Rectal smooth muscle tissue (tissue), 1 donor: ENCODE data around the gene URAD.
"Not testable (repeated sequence)": the region's sequence is repeated elsewhere in the genome, so short reads cannot be mapped to it uniquely, and the experiment has no call there.

ENCODE experiments used
- H3K27ac ChIP-seq: one replicate; pipeline ENCODE4 v1.7.0; 2013; ENCODE audit warnings: low read depth, low read length, inconsistent platforms
- H3K27me3 ChIP-seq: one replicate; pipeline ENCODE4 v1.7.0; 2013; ENCODE audit warnings: low read length; ENCODE audit not compliant: control insufficient read depth, insufficient read depth
- H3K36me3 ChIP-seq: one replicate; pipeline ENCODE4 v1.7.0; 2013; ENCODE audit warnings: low read length; ENCODE audit not compliant: control insufficient read depth, insufficient read depth
- H3K4me1 ChIP-seq: one replicate; pipeline ENCODE4 v1.7.0; 2013; ENCODE audit warnings: low read length; ENCODE audit not compliant: control insufficient read depth, insufficient read depth
- H3K4me3 ChIP-seq: one replicate; pipeline ENCODE4 v1.7.0; 2013; ENCODE audit warnings: low read length
- H3K9ac ChIP-seq: one replicate; pipeline ENCODE4 v1.7.0; 2013; ENCODE audit warnings: low read length

Gene URAD

DNA sequence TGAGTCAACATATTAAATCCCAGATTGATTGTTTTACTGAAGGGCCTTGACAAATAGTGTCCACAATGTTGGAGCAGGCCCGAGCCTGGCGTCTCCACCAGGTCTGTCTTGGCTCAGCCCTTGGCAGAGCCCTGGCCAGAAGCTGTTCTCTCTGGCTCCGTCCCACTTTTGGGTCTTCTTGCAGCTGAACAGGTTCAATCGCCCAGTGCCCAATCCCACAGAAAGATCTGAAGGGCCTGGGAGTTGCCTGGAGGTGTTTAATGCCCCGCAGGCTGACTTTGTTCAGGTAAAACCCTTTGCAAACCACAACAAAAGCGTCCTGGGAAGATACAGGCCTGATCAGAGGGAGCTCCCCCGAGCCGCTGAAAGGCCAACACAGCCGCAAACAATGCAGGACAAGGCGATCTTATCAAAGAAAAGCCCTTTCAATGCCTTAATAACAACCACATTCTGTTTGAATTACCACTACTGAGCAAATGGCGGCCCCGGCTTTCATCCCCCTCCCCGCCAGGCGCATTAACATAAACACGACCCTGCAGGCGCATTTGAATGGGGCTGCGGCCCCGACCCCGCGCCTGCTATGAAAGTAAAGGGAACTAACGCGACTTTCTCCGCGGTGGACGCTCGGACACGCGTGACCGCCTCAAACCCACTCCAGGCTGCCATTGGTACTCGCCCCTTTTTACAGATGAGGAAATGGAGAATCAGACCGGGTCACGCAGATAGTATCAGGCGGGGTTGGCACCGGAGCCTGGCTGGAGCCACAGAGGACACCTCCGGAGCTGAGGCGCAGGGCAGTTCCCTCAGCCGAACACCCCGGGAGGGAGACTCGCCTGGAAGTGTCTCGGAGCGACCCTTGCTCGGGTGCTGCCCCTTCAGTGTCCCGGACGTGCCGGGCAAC, 22.5 kb downstream of the URAD start:
- Histone ChIP-seq H3K4me3 (peak overlapping the region; percentile 78), H3K9ac (peak overlapping the region; percentile 38), H3K27me3 (peaks cover 32% of the 10 kb centered on the region), H3K4me1 (no peaks in the 10 kb centered on the region), H3K36me3 (no peaks in the 10 kb centered on the region), H3K27ac (no peak overlapping the region)

DNA sequence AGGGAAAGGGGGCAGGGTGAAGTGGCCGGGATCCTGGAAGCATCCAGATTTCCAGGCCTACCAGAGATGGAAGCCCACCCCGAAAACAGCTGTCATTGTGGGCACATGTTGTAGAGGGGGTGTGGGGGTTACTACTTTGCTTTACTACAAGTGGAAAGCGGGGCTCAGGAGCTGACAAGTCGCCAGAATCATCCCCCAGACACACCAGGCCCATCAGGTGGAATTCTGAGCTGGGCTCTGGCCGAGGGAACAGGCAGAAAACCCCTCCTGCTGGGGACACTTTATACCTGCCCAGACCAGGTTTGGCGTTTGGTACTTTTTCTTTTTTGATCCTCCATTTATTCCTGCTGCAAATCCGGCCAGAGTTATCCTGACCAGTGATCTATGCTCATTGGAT, 23.2 kb downstream of the URAD start:
- H3K27ac ChIP-seq = no peak overlapping the region
- peak overlapping the region; percentile 78 for H3K4me3 ChIP-seq
- H3K9ac ChIP-seq = peak overlapping the region; percentile 17
- peaks cover 33% of the 10 kb centered on the region for H3K27me3 ChIP-seq
- no peaks in the 10 kb centered on the region for H3K4me1 ChIP-seq
- no peaks in the 10 kb centered on the region for H3K36me3 ChIP-seq

DNA sequence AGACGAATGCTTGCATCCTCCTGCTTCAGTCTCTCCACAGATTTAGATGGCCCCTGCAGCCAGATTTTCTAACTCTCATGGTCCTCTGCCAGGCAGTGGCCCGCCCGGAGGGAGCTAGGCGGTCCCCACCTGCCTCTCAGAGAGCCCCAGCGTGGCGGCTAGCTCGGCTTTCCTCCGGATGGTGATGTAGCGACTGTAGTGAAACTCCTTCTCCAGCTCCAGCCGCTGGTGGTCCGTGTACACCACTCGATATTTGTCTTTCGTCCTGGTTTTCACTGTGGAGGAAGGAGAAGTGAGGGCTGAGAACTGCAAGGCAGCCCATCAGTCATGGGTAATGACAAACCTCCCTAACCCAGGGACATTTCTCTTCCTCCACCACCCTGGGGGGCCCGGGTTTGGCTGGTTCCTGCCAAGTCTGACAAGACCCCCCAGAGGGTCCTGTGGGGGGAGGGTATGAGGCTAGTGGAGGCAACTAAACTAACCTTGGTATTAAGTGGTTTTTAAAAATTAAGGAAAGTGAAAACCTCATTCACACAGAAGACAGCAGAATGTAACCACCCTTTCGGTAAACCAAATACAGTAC, 23.7 kb downstream of the URAD start:
- peaks cover 36% of the 10 kb centered on the region for H3K27me3 ChIP-seq
- no peaks in the 10 kb centered on the region for H3K4me1 ChIP-seq
- H3K36me3 ChIP-seq = no peaks in the 10 kb centered on the region
- peak overlapping the region; percentile 78 for H3K4me3 ChIP-seq
- no peak overlapping the region for H3K27ac ChIP-seq
- no peak overlapping the region for H3K9ac ChIP-seq

DNA sequence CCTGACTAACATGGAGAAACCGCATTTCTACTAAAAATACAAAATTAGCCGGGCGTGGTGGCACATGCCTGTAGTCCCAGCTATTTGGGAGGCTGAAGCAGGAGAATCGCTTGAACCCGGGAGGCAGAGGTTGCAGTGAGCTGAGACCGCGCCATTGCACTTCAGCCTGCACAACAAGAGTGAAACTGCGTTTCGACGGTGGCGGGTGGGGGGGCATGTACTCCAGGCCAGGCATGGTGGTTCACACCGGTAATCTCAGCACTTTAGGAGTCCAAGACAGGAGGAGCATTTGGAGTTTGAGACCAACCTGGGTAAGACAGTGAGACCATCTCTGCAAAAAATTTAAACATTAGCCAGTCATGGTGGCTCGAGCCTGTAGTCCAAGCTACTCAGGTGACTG, 24.3 kb downstream of the URAD start:
- H3K4me3 ChIP-seq = peak overlapping the region; percentile 78
- not testable (repeated sequence) for H3K27ac ChIP-seq, H3K36me3 ChIP-seq, H3K4me1 ChIP-seq, H3K9ac ChIP-seq
- H3K27me3 ChIP-seq = peaks cover 32% of the 10 kb centered on the region

DNA sequence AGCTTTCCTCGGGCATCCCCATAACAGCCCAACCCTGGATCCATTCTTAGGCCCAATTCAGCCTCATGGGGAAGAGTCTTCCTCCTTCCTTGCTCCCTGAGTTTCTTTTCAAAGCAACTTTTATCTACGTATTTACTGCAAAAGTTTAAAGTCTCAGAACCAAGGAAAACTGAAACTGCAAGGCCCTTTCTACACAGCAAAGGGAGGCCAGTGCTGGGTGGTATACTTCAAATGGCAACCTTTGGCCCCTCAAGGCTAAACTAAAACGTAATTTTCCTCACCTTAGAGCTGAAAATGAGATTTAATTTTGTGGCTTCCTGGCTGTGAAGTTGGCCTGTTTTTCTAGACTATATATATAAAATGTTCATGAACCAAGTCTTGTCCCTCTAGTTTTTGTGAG, 25.0 kb downstream of the URAD start:
- no peak overlapping the region for H3K27ac ChIP-seq
- H3K27me3 ChIP-seq = peaks cover 28% of the 10 kb centered on the region
- H3K9ac ChIP-seq = no peak overlapping the region
- no peaks in the 10 kb centered on the region for H3K4me1 ChIP-seq
- H3K36me3 ChIP-seq = no peaks in the 10 kb centered on the region
- H3K4me3 ChIP-seq = no peak overlapping the region

DNA sequence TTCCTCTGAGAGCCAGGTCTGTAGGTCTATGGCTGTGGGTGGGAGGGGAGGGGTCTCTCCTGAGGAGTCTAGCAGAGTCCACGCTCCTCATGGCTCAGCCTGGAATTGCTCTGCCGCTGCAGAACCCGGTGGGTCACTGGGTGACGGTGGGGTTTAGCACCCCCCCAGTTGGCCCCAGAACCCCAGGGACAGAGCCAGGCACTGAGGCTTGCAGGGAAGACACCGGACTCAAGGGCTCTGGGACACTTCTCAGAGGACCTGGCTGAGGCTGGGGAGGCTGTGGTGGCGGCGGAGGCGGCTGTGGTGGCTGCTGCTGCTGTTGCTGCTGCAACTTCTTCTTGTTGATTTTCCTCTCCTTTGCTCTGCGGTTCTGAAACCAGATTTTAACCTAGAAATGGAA, 25.5 kb downstream of the URAD start:
- Histone ChIP-seq H3K36me3 (no peaks in the 10 kb centered on the region), H3K27me3 (peaks cover 25% of the 10 kb centered on the region), H3K4me1 (no peaks in the 10 kb centered on the region), H3K4me3 (no peak overlapping the region), H3K27ac (no peak overlapping the region), H3K9ac (no peak overlapping the region)

DNA sequence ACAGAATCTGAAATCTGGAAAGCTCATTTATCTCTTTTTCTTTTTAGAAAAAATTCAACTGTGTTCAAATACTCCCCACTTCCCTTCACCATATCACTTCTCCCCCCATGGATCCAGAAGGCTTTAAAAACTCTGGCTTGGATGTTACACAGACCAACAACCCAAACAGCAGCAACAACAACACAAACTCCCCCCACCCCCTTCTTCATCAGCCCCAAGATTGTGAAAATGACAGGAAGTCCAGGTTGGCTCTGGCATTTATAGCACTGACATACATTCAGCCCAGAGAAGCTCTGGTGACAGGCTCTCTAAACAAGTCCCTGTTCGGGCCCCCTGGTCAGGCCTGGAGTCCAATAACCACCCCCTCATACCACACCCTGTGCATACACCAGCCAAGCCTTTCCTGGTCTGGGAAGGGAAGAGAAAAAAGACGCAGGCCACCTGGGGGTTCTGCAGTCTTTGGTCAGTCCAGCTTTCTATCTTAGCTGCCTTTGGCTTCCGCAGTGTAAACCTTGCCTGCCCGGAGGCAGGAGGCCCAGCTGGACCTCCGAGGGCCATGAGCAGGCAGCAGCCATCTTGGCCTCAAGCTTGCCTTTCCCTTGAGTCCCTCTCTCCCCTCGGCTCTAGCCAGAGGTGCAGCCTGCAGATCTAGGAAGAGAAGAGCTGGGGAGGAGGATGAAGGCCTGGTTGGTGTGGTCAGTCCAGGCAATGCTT, 26.2 kb downstream of the URAD start:
- Histone ChIP-seq H3K27me3 (peaks cover 23% of the 10 kb centered on the region), H3K9ac (no peak overlapping the region), H3K27ac (no peak overlapping the region), H3K4me1 (no peaks in the 10 kb centered on the region), H3K36me3 (no peaks in the 10 kb centered on the region), H3K4me3 (no peak overlapping the region)

DNA sequence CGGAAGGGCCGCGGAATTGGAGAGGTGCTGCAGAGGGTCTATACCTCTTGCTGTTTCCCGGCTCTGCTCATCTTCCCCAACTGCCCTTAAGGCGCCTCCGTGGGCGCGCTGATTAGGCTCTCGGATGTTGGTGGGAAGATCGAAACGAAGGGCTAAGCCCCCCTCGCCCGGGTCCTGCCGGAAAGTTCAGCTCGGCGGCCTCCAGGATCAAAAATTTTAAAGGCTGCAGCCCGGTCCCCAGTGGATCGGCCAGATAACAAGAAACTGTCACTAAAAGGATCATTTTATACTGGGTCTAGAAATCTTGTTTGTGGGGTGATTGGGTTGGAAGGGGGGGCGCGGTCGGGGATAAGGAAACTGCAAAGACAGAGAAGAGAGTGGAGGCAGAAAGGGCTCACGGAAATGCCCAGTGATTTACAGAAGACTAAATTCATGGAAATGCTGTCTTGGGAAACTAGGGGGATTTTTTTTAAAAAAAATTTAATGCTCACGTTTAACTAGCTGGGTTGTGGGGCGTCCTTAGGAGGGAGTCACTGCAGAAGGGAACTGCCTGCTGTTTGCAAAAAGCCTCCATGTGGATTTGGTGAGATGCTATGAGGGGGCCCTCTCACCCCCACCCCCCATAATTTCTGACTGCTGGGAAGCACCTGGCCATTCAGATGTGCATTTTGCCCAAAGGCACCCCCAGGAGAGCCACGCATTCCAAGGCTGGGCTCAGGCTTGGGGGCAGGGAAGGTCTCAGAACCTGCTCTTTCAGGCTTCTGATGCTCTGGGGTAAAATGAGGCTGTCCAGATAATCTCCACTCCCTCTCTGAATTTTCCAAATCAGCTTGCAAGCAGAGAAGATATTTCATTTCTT, 27.0 kb downstream of the URAD start:
- no peaks in the 10 kb centered on the region for H3K4me1 ChIP-seq
- no peak overlapping the region for H3K27ac ChIP-seq
- H3K36me3 ChIP-seq = no peaks in the 10 kb centered on the region
- peak overlapping the region; percentile 43 for H3K9ac ChIP-seq
- peak overlapping the region; percentile 34 for H3K4me3 ChIP-seq
- H3K27me3 ChIP-seq = peaks cover 22% of the 10 kb centered on the region

DNA sequence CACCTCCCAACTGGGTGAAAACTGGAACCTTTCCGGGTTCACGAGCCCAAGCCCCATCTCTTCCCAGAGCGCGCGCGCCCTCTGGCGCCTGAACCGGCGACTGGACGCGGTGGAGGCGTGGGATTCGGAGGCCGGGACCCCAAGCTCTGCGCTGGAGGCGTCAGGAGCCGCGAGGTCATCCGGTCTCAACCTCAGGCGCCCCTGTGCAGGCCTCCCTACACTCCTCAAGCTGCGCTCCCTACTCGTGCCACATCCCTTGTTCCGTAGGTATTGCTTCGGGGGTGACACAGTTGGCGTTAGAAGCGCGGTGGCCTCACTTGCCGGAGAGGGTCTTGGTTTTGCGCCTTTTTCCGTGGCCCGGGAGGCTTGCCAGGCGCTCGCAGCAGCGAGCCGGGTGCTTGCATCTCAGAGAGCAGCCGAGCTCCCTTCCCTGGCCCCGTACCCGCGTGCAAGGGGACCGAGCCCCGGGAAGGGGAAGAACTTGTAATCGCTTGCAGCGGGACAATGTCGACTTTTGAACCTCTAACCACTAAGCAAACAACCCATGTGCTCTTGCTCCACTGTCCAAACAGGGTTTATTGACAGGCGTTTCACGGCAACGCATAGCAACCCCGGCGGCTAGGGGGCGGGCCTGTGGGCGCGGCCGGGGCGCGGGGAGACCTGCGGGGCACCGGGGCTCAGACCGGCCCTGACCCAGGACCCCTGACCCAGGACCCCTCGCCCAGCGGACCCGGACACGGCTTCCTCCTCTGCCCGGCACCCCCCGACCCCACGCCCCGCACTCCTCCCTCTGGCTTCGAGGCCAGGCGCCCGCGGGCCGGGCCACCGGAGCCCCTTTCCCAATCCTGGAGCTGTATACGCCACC, 27.9 kb downstream of the URAD start:
- H3K4me1 ChIP-seq = no peaks in the 10 kb centered on the region
- H3K27ac ChIP-seq = no peak overlapping the region

DNA sequence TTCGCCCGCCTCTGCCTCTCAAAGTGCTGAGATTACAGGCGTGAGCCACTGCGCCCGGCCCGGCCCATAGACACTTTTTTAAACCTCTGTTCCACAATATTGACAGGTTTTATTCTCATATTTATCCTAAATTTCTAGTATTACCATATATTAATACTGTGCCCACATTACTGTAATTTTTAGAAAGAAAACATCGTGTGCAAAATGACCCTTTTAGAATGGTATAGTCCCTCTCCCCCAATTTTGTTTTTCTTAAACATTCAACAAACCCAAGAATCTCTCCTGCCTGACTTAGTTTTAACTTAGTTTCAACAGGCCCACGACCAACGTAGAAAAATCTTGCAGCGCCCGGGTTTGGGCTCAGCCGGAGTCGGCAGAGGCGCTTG, 28.5 kb downstream of the URAD start:
- Histone ChIP-seq H3K4me1 (no peaks in the 10 kb centered on the region), H3K27me3 (peaks cover 13% of the 10 kb centered on the region), H3K4me3 (peak overlapping the region; percentile 53), H3K27ac (no peak overlapping the region), H3K36me3 (no peaks in the 10 kb centered on the region), H3K9ac (no peak overlapping the region)

More for the DNA sequence above, 27.9 kb downstream of the URAD start:
- Histone ChIP-seq H3K9ac (peak overlapping the region; percentile 43), H3K4me3 (peak overlapping the region; percentile 53), H3K27me3 (peaks cover 18% of the 10 kb centered on the region), H3K36me3 (no peaks in the 10 kb centered on the region)

DNA sequence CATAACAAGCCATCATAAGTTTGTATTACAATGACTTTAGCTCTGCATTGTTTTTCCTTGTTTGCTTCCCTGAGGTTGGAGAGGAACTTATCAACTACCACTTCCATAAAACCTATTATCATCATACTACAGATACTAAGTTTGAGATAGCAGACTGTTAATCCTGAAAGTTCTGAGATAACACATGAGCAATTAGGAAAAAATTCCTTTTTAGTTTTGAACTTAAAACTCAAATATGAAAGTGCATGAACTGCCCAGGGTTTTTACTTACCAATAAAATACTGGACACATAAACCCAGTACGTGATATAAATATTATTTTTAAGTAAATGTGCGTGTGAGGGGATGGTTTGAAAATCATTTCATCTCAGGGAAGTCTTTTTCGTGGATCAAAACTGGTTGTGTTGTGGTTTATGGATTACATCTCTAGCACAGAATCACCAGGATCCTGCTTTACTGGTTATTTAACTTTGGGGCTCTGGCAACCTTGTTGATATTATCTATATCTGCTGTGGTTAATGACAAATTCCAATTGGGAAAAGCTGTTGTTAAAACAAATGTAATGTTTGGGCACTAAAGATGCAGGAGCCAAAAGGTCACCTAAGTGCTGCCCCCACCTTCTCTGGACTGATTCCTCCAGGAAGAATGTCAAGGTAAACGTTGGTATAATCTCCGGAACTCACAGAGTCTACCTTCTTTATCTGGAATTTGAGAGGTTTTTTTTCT, 31.8 kb downstream of the URAD start:
- no peak overlapping the region for H3K27ac ChIP-seq
- no peak overlapping the region for H3K9ac ChIP-seq
- H3K4me3 ChIP-seq = no peak overlapping the region
- no peaks in the 10 kb centered on the region for H3K36me3 ChIP-seq
- H3K4me1 ChIP-seq = no peaks in the 10 kb centered on the region
- peaks cover 13% of the 10 kb centered on the region for H3K27me3 ChIP-seq
